ENCODE measurements around the gene SULT1A2. TPM values are rescaled to one million over a fixed set of nuclear protein-coding genes. Genes with fewer than 3 reads are reported as not detected.
"Not testable (repeated sequence)": the region's sequence is repeated elsewhere in the genome, so short reads cannot be mapped to it uniquely, and the experiment has no call there.

The SULT1A2 gene
- total and polyA plus RNA-seq, 2 donors (not counting 1 experiment from before 2014, with no cell fraction given): 0.17 TPM; not detected in 1

DNA sequence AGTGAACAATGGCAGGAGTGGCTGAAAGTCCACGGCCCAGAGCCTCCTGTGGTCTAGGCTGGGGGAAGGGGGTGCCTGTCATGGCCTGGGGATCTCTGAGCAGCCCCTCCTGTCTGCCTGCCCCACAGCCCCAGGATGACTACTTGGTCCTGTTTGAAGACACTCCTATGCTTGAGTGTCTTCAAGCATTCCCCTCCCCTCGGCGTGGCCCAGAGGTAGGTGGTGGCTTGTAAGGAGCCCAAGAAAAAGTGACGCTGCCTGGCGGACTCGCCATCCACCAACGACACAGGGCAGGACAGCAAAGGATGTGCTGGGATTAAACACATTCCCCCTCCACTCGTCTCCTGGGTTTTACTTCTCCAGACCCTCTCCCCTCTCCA lies 7.3 kb upstream of the SULT1A2 start:
- H3K9ac ChIP-seq (ENCODE audit: insufficient read depth, low read length): no peak overlapping the region

DNA sequence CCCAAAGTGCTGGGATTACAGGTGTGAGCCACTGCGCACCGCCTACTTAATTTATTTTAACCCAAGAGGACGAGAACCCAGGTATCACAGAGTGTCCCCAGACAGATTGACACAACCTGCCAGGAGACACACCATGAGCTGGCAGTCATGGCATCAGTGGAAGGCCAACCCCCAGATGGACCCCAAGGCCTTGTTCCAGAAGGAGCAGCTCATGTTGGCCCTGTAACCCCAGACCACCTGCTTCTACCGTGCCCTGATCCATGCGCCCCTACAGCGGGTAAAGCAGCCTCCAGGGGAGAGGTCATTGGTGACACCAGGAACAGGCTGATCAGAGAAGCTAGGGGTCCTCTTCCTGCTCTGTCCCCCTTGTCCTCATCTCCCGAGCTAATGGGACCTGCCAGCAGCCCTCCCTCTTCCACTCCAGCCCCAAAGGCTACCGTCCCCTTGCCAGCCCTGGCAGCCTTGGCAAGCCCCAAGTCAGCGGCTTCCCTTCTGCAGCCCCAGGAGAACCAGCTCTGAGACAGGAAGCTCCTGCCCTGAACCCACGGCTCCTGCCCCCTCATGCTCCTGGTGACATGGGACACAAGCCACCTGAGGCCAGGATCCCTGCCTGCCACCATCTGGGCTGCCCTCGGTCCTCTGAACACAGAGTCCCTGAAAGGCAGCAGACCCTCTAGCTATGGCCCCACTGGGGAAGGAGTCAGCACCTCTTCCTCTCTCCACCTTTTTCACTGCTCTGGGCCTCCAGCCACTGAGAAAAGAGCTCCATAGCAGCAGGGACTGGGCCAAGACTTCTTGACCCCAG lies 6.7 kb upstream of the SULT1A2 start:
- no peak overlapping the region for H2AFZ ChIP-seq (ENCODE audit: low read length)
- DNase-seq (ENCODE audit: low read depth in 2 of 2): no peak

More for the DNA sequence above, 7.3 kb upstream of the SULT1A2 start:
- no peak overlapping the region for H3K27ac ChIP-seq (ENCODE audit: insufficient read depth, low read length)
- no peak overlapping the region for H3K4me3 ChIP-seq (replicated peaks in 1 of 4; ENCODE audit: control extremely low read depth in 1 of 4, insufficient read depth in 1 of 4, low read depth in 3 of 4, low read length in 4 of 4)
- H3K79me2 ChIP-seq (ENCODE audit: control insufficient read depth, insufficient read depth, low read length): no peaks in the 10 kb centered on the region
- H3K9me3 ChIP-seq (ENCODE audit: control insufficient read depth, insufficient read depth, low read depth, low read length): no peaks in the 10 kb centered on the region
- H3K4me1 ChIP-seq (ENCODE audit: control insufficient read depth, extremely low read depth, insufficient read depth, low read length): no peaks in the 10 kb centered on the region
- no peaks in the 10 kb centered on the region for H3K27me3 ChIP-seq (ENCODE audit: control insufficient read depth, insufficient read depth, low read length)
- TF ChIP-seq EZH2 (IDR thresholded peaks at IDR 0.05; ENCODE audit: low read length, missing control alignments): no peak
- TF ChIP-seq, protein P1, sequence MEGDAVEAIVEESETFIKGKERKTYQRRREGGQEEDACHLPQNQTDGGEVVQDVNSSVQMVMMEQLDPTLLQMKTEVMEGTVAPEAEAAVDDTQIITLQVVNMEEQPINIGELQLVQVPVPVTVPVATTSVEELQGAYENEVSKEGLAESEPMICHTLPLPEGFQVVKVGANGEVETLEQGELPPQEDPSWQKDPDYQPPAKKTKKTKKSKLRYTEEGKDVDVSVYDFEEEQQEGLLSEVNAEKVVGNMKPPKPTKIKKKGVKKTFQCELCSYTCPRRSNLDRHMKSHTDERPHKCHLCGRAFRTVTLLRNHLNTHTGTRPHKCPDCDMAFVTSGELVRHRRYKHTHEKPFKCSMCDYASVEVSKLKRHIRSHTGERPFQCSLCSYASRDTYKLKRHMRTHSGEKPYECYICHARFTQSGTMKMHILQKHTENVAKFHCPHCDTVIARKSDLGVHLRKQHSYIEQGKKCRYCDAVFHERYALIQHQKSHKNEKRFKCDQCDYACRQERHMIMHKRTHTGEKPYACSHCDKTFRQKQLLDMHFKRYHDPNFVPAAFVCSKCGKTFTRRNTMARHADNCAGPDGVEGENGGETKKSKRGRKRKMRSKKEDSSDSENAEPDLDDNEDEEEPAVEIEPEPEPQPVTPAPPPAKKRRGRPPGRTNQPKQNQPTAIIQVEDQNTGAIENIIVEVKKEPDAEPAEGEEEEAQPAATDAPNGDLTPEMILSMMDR (conservative IDR thresholded peaks at IDR 0.05 in 1 of 2, IDR thresholded peaks at IDR 0.05 in 1 of 2; ENCODE audit: low read depth in 1 of 2, low read length in 2 of 2): no peak
- no peaks in the 10 kb centered on the region for H3K36me3 ChIP-seq (ENCODE audit: control insufficient read depth, insufficient read depth, low read length)
- H4K20me1 ChIP-seq (ENCODE audit: control insufficient read depth, extremely low read depth, insufficient read depth, low read length): no peaks in the 10 kb centered on the region
- no peak overlapping the region for H2AFZ ChIP-seq (ENCODE audit: low read length)
- no peak overlapping the region for H3K4me2 ChIP-seq (ENCODE audit: extremely low read depth, insufficient read depth, low read length)
- DNase-seq (ENCODE audit: low read depth in 2 of 2): no peak

DNA sequence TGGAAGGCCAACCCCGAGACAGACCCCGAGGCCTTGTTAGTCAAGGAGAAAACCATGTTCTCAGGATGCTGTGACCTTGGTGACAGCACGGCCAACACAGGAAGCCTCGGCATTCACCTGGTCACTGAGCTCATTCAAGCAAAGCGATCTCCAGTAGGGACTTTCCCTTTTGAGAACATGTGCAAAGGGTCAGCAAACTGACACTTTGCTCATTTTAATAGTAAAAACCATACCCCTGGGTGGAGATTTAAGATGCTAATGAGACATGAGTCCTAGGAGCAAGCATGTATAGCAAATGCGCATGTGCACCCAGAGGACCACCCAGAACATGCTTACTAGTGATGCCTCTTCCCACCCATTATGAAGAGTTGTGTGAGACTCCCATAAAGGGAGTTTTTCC lies 5.7 kb upstream of the SULT1A2 start:
- TF ChIP-seq, protein P1 (conservative IDR thresholded peaks at IDR 0.05 in 1 of 2, IDR thresholded peaks at IDR 0.05 in 1 of 2; ENCODE audit: low read depth in 1 of 2, low read length in 2 of 2): no peak
- TF ChIP-seq EZH2 (IDR thresholded peaks at IDR 0.05; ENCODE audit: low read length, missing control alignments): no peak
- DNase-seq (ENCODE audit: low read depth in 2 of 2): no peak
- H3K4me1 ChIP-seq (ENCODE audit: control insufficient read depth, extremely low read depth, insufficient read depth, low read length): no peaks in the 10 kb centered on the region
- no peaks in the 10 kb centered on the region for H3K36me3 ChIP-seq (ENCODE audit: control insufficient read depth, insufficient read depth, low read length)
- H4K20me1 ChIP-seq (ENCODE audit: control insufficient read depth, extremely low read depth, insufficient read depth, low read length): no peaks in the 10 kb centered on the region
- no peak overlapping the region for H3K4me2 ChIP-seq (ENCODE audit: extremely low read depth, insufficient read depth, low read length)
- no peaks in the 10 kb centered on the region for H3K79me2 ChIP-seq (ENCODE audit: control insufficient read depth, insufficient read depth, low read length)
- H3K27ac ChIP-seq (ENCODE audit: insufficient read depth, low read length): no peak overlapping the region
- H3K9me3 ChIP-seq (ENCODE audit: control insufficient read depth, insufficient read depth, low read depth, low read length): no peaks in the 10 kb centered on the region
- no peak overlapping the region for H3K4me3 ChIP-seq (replicated peaks in 1 of 4; ENCODE audit: control extremely low read depth in 1 of 4, insufficient read depth in 1 of 4, low read depth in 3 of 4, low read length in 4 of 4)
- H3K27me3 ChIP-seq (ENCODE audit: control insufficient read depth, insufficient read depth, low read length): no peaks in the 10 kb centered on the region
- no peak overlapping the region for H3K9ac ChIP-seq (ENCODE audit: insufficient read depth, low read length)
- H2AFZ ChIP-seq (ENCODE audit: low read length): no peak overlapping the region

More for the DNA sequence above, 6.7 kb upstream of the SULT1A2 start:
- Histone ChIP-seq H3K36me3 (ENCODE audit: control insufficient read depth, insufficient read depth, low read length) (no peaks in the 10 kb centered on the region), H3K79me2 (ENCODE audit: control insufficient read depth, insufficient read depth, low read length) (no peaks in the 10 kb centered on the region), H3K27ac (ENCODE audit: insufficient read depth, low read length) (no peak overlapping the region), H3K4me1 (ENCODE audit: control insufficient read depth, extremely low read depth, insufficient read depth, low read length) (no peaks in the 10 kb centered on the region), H4K20me1 (ENCODE audit: control insufficient read depth, extremely low read depth, insufficient read depth, low read length) (no peaks in the 10 kb centered on the region), H3K9me3 (ENCODE audit: control insufficient read depth, insufficient read depth, low read depth, low read length) (no peaks in the 10 kb centered on the region), H3K27me3 (ENCODE audit: control insufficient read depth, insufficient read depth, low read length) (no peaks in the 10 kb centered on the region), H3K4me2 (ENCODE audit: extremely low read depth, insufficient read depth, low read length) (no peak overlapping the region), H3K4me3 (replicated peaks in 1 of 4; ENCODE audit: control extremely low read depth in 1 of 4, insufficient read depth in 1 of 4, low read depth in 3 of 4, low read length in 4 of 4) (no peak overlapping the region), H3K9ac (ENCODE audit: insufficient read depth, low read length) (no peak overlapping the region)
- TF ChIP-seq, protein P1 (conservative IDR thresholded peaks at IDR 0.05 in 1 of 2, IDR thresholded peaks at IDR 0.05 in 1 of 2; ENCODE audit: low read depth in 1 of 2, low read length in 2 of 2): no peak
- no peak for TF ChIP-seq EZH2 (IDR thresholded peaks at IDR 0.05; ENCODE audit: low read length, missing control alignments)

DNA sequence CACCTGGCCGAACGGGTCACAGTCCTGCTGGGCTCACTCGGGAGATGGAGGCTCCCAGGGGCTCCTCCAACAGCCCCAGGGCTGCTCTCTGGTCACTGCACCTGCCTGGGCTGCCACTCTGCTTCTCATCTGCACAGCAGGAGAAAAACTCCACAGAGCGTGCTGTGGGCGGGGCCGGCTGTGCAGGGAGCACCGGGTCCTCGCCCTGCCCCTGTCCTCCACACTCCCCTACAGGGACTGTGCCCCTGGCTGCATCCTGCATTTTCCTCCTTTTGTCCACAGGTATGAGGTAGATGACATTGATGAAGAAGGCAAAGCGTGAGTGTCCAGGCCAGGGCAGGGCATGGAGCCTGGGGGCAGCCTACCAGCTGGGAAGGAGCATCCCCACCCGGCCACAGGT lies 5.2 kb upstream of the SULT1A2 start:
- H3K9ac ChIP-seq (ENCODE audit: insufficient read depth, low read length); DNase-seq (ENCODE audit: low read depth in 2 of 2); H4K20me1 ChIP-seq (ENCODE audit: control insufficient read depth, extremely low read depth, insufficient read depth, low read length); H3K79me2 ChIP-seq (ENCODE audit: control insufficient read depth, insufficient read depth, low read length); H3K27ac ChIP-seq (ENCODE audit: insufficient read depth, low read length); H3K4me2 ChIP-seq (ENCODE audit: extremely low read depth, insufficient read depth, low read length); H3K27me3 ChIP-seq (ENCODE audit: control insufficient read depth, insufficient read depth, low read length); H2AFZ ChIP-seq (ENCODE audit: low read length); H3K4me3 ChIP-seq (replicated peaks in 1 of 4; ENCODE audit: control extremely low read depth in 1 of 4, insufficient read depth in 1 of 4, low read depth in 3 of 4, low read length in 4 of 4); H3K9me3 ChIP-seq (ENCODE audit: control insufficient read depth, insufficient read depth, low read depth, low read length); H3K4me1 ChIP-seq (ENCODE audit: control insufficient read depth, extremely low read depth, insufficient read depth, low read length); H3K36me3 ChIP-seq (ENCODE audit: control insufficient read depth, insufficient read depth, low read length): not testable (repeated sequence)

Data from fibroblast of lung (primary cell).